ENCODE data around the gene CEP126.

The CEP126 gene

DNA sequence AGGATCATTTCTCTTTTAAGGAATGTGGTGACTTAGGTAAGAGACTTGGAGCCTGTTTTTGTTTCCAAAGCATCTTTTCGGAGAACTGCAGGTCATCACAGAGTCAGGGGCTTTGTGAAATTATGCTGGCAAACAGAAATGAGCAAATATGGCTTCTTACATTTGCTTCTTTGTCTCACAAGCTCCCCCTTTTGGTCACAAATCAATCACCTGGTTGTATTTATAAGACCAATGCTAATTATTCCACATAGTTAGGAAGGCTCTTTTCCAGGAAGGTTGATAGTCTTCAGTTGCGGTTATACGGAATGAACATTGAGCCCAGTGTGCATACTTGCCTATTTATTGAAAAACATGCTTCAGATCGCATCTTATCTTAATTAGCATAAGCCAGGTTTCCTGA is 34.6 kb upstream of the CEP126 start:
- POLR2A ChIA-PET = no interaction called here
- DNase-seq (ENCODE audit: extremely low spot score) = peak; percentile 27
- CTCF ChIA-PET = interaction anchor here (1.3 kb wide), 1 partner anchor 19 kb away, joined by 6 read pairs; no protein-coding TSS in a partner anchor
- TF ChIP-seq SP1 (IDR thresholded peaks at IDR 0.05) = no peak

- TF ChIP-seq SP1 (IDR thresholded peaks at IDR 0.05) (no peak), ARNT (IDR thresholded peaks at IDR 0.05) (no peak), ZNF384 (IDR thresholded peaks at IDR 0.05) (no peak), L3MBTL2 (conservative IDR thresholded peaks at IDR 0.05) (no peak), FOXK2 (IDR thresholded peaks at IDR 0.05) (no peak), TARDBP (IDR thresholded peaks at IDR 0.05) (no peak), LEF1 (IDR thresholded peaks at IDR 0.05; ENCODE audit: borderline replicate concordance) (no peak), FOXM1 (IDR thresholded peaks at IDR 0.05; ENCODE audit: borderline replicate concordance) (no peak), SUZ12 (IDR thresholded peaks at IDR 0.05) (no peak), FOXA1 (IDR thresholded peaks at IDR 0.05) (no peak), ELF4 (IDR thresholded peaks at IDR 0.05) (no peak), CTBP1 (IDR thresholded peaks at IDR 0.05; ENCODE audit: borderline replicate concordance) (no peak), NFRKB (IDR thresholded peaks at IDR 0.05) (no peak), BHLHE40 (IDR thresholded peaks at IDR 0.05; ENCODE audit: borderline replicate concordance) (no peak), HDGF (IDR thresholded peaks at IDR 0.05; ENCODE audit: borderline replicate concordance) (no peak), PKNOX1 (IDR thresholded peaks at IDR 0.05) (no peak)
- POLR2A ChIA-PET = no interaction called here
- no peak for DNase-seq (ENCODE audit: extremely low spot score)
- CTCF ChIA-PET = no interaction called here
These were observed 33.2 kb upstream of the CEP126 start for GRCh38 chr11:101881586-101881985.

GRCh38 chr11:101885631-101886030 is 29.2 kb upstream of the CEP126 start:
- no peak for TF ChIP-seq PKNOX1 (IDR thresholded peaks at IDR 0.05)
- TF ChIP-seq TARDBP (IDR thresholded peaks at IDR 0.05) = no peak
- no peak for TF ChIP-seq L3MBTL2 (conservative IDR thresholded peaks at IDR 0.05)
- TF ChIP-seq SUZ12 (IDR thresholded peaks at IDR 0.05) = no peak
- TF ChIP-seq LEF1 (IDR thresholded peaks at IDR 0.05; ENCODE audit: borderline replicate concordance) = no peak
- no peak for TF ChIP-seq FOXM1 (IDR thresholded peaks at IDR 0.05; ENCODE audit: borderline replicate concordance)
- no peak for TF ChIP-seq CTBP1 (IDR thresholded peaks at IDR 0.05; ENCODE audit: borderline replicate concordance)
- TF ChIP-seq ARNT (IDR thresholded peaks at IDR 0.05) = no peak
- TF ChIP-seq BHLHE40 (IDR thresholded peaks at IDR 0.05; ENCODE audit: borderline replicate concordance) = no peak
- no peak for TF ChIP-seq SP1 (IDR thresholded peaks at IDR 0.05)
- TF ChIP-seq ZNF384 (IDR thresholded peaks at IDR 0.05) = no peak
- TF ChIP-seq FOXA1 (IDR thresholded peaks at IDR 0.05) = no peak
- ChIA-PET CTCF (no interaction called here), POLR2A (interaction anchor here (1.3 kb wide), 1 partner anchor 29 kb away, joined by 3 read pairs; the partner anchor contains the start of gene CEP126)
- no peak for DNase-seq (ENCODE audit: extremely low spot score)

DNA sequence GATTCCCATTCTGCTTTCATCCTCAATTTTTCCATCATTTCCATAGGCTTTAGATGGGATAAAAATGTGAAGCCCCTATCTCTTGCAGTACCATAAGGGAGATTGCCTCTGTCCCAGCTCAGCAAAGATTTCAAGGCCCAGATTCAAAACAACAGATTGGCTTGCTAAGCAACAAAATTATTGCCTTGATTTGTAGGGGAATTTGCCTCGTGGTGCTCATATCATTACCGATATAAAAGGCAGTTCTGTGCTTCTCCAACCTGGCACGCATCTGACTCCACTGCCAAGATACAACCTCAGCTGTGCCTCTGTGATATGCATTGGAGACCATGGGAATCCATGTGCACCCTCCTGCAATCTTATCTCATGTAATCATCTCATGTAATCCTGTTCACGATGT is 25.0 kb upstream of the CEP126 start:
- TF ChIP-seq HDGF (IDR thresholded peaks at IDR 0.05; ENCODE audit: borderline replicate concordance) = no peak
- no peak for TF ChIP-seq TARDBP (IDR thresholded peaks at IDR 0.05)
- no peak for TF ChIP-seq L3MBTL2 (conservative IDR thresholded peaks at IDR 0.05)
- TF ChIP-seq NFRKB (IDR thresholded peaks at IDR 0.05) = no peak
- no peak for TF ChIP-seq FOXM1 (IDR thresholded peaks at IDR 0.05; ENCODE audit: borderline replicate concordance)
- no peak for TF ChIP-seq PKNOX1 (IDR thresholded peaks at IDR 0.05)
- TF ChIP-seq ELF4 (IDR thresholded peaks at IDR 0.05) = no peak
- no peak for TF ChIP-seq BHLHE40 (IDR thresholded peaks at IDR 0.05; ENCODE audit: borderline replicate concordance)
- TF ChIP-seq ZNF384 (IDR thresholded peaks at IDR 0.05) = no peak
- TF ChIP-seq SP1 (IDR thresholded peaks at IDR 0.05) = no peak
- no peak for TF ChIP-seq FOXA1 (IDR thresholded peaks at IDR 0.05)
- no peak for TF ChIP-seq FOXK2 (IDR thresholded peaks at IDR 0.05)
- no peak for TF ChIP-seq CTBP1 (IDR thresholded peaks at IDR 0.05; ENCODE audit: borderline replicate concordance)
- no peak for TF ChIP-seq SUZ12 (IDR thresholded peaks at IDR 0.05)
- no peak for TF ChIP-seq LEF1 (IDR thresholded peaks at IDR 0.05; ENCODE audit: borderline replicate concordance)
- no peak for TF ChIP-seq ARNT (IDR thresholded peaks at IDR 0.05)
- POLR2A ChIA-PET = no interaction called here
- no peak for DNase-seq (ENCODE audit: extremely low spot score)
- CTCF ChIA-PET = no interaction called here

DNA sequence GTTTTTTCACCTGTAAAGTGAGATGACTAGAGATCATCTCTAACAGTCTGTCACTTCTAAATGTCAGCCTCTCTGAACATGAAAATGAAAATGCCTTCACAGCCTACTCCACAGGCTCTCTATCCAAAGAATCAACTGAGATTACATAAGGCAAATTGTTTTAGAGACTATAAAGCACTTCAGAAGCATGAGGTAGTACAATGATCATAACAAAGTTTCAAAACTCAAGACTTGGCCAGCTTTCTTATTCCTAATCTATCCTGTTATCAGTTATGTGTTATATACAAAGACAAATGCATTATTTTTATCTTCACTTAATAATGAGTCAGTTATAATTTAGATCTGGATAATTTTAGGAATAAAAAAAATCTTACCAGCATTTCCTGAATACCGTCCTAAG is 20.3 kb upstream of the CEP126 start:
- POLR2A ChIA-PET = no interaction called here
- no peak for DNase-seq (ENCODE audit: extremely low spot score)
- no peak for TF ChIP-seq FOXA1 (IDR thresholded peaks at IDR 0.05)
- CTCF ChIA-PET = no interaction called here

- TF ChIP-seq NFRKB (IDR thresholded peaks at IDR 0.05) = no peak
- TF ChIP-seq FOXA1 (IDR thresholded peaks at IDR 0.05) = no peak
- no peak for TF ChIP-seq ARNT (IDR thresholded peaks at IDR 0.05)
- no peak for TF ChIP-seq ELF4 (IDR thresholded peaks at IDR 0.05)
- TF ChIP-seq BHLHE40 (IDR thresholded peaks at IDR 0.05; ENCODE audit: borderline replicate concordance) = no peak
- TF ChIP-seq CTBP1 (IDR thresholded peaks at IDR 0.05; ENCODE audit: borderline replicate concordance) = no peak
- no peak for TF ChIP-seq ZNF384 (IDR thresholded peaks at IDR 0.05)
- TF ChIP-seq L3MBTL2 (conservative IDR thresholded peaks at IDR 0.05) = no peak
- no peak for DNase-seq (ENCODE audit: extremely low spot score)
- ChIA-PET CTCF (interaction anchor here (1.2 kb wide), 1 partner anchor 47 kb away, joined by 6 read pairs; no protein-coding TSS in a partner anchor), POLR2A (no interaction called here)
These were observed 7.0 kb upstream of the CEP126 start for GRCh38 chr11:101907815-101908214.

DNA sequence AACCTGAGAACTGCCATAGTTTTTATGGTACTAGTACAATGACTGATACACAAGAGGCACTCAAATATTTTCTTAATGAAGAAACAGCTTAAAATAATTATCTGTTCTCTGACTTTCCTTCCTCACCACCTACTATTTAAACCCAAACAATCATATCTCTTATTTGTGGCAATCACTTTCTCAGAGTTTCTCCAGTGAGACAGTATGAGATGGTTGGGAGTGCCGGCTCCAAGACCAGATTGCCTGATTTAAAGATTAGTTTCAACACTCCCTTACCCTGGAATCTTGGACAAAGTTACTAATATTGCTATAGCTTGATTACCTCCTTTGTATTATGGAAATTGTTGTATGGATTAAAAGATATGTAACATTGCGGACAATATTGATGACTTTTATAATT is 5.7 kb upstream of the CEP126 start:
- POLR2A ChIA-PET = no interaction called here

More for the DNA sequence above, 5.7 kb upstream of the CEP126 start:
- no peak for DNase-seq (ENCODE audit: extremely low spot score)
- no peak for TF ChIP-seq PKNOX1 (IDR thresholded peaks at IDR 0.05)
- no peak for TF ChIP-seq FOXA1 (IDR thresholded peaks at IDR 0.05)
- no peak for TF ChIP-seq CTBP1 (IDR thresholded peaks at IDR 0.05; ENCODE audit: borderline replicate concordance)
- no peak for TF ChIP-seq SP1 (IDR thresholded peaks at IDR 0.05)
- TF ChIP-seq ARNT (IDR thresholded peaks at IDR 0.05) = no peak
- CTCF ChIA-PET = no interaction called here

All from HEK293T (cell line).